OCI-LY1 (cell line): ENCODE results near the gene CXCL17.

Experiments used
- EZH2 ChIP-seq: fragments of 200-600 bp; sonication (generic), shearing (Covaris generic); IDR thresholded peaks from 2 replicates; pipeline ENCODE4 v1.8.0; 2017; ENCODE audit warnings: borderline replicate concordance, mixed run types, mild to moderate bottlenecking, antibody characterized with exemption, low read length, moderate library complexity, mixed read lengths
- TF ChIP-seq, protein P1 (sequence below): fragments of 200-600 bp; sonication (generic), shearing (Covaris generic); IDR thresholded peaks from 2 replicates; pipeline ENCODE4 v1.5.1; 2017; ENCODE audit warnings: mild to moderate bottlenecking, antibody characterized with exemption, low read length, moderate library complexity, mixed read lengths

DNA sequence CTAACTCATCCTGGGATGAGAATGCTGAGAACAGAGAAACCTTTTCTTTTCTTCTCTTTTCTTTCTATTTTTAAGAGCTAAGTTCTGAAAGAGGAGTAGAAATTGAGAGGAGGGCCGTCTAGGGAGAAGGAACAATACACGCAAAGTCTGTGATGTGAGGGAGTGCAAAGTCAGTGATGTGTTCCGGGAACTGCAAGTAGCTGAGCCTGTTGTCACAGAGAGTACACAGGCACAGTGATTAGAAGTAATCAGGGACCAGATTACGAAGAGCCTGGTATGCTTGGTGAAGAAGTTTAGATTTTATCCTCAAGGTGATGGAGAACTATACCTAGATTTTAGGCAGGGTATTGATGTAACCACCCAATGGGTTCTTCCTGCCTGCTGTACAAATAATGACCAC is 32.0 kb upstream of the CXCL17 start:
- TF ChIP-seq EZH2, result no peak
- TF ChIP-seq, protein P1, sequence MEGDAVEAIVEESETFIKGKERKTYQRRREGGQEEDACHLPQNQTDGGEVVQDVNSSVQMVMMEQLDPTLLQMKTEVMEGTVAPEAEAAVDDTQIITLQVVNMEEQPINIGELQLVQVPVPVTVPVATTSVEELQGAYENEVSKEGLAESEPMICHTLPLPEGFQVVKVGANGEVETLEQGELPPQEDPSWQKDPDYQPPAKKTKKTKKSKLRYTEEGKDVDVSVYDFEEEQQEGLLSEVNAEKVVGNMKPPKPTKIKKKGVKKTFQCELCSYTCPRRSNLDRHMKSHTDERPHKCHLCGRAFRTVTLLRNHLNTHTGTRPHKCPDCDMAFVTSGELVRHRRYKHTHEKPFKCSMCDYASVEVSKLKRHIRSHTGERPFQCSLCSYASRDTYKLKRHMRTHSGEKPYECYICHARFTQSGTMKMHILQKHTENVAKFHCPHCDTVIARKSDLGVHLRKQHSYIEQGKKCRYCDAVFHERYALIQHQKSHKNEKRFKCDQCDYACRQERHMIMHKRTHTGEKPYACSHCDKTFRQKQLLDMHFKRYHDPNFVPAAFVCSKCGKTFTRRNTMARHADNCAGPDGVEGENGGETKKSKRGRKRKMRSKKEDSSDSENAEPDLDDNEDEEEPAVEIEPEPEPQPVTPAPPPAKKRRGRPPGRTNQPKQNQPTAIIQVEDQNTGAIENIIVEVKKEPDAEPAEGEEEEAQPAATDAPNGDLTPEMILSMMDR, result no peak
